ENCODE results near the gene DTX2. TPM values are rescaled to one million over a fixed set of nuclear protein-coding genes. Genes with fewer than 3 reads are reported as not detected.
"Not testable (repeated sequence)": the region's sequence is repeated elsewhere in the genome, so short reads cannot be mapped to it uniquely, and the experiment has no call there.

DTX2 gene
- polyA plus RNA-seq, 12 donors, result 6.2 to 23.4 (median 7.7) TPM; not detected in 1

DNA sequence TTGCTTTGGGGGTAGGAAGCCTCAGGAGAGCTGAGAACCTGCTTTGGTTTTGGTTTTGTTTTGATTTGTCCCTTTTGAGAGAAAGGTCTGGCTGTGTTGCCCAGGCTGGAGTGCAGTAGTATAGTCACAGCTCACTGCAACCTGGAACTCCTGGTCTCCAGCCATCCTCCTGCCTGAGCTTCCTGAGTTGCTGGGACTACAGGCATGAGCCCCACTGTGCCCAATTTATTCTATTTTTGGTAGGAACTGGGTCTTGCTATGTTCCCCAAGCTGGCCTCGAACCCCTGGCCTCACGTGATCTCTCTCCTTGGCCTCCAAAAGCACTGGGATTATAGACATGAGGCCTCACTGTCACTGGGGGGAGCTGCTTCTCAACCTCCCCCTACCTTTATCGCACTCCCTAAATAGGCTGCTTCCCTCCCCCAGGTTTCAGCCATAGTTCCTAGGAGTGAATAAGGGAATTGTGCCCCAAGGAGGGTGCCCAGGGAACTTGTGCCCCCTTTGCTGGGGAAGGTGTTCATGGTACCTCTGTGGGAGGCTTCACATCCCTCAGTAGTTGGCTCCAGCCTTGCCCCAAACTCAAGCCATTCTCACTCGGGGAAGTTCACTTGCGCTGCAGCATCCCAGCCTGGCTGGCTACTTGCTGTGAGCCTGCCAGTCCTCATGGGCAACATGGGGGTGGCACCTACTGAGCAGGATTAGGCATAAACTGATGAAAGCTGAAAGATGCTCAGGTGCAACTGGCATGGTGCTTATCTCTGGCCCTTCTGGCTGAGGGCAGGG is 18.7 kb upstream of the DTX2 start:
- DNase-seq, result not testable (repeated sequence)

DNA sequence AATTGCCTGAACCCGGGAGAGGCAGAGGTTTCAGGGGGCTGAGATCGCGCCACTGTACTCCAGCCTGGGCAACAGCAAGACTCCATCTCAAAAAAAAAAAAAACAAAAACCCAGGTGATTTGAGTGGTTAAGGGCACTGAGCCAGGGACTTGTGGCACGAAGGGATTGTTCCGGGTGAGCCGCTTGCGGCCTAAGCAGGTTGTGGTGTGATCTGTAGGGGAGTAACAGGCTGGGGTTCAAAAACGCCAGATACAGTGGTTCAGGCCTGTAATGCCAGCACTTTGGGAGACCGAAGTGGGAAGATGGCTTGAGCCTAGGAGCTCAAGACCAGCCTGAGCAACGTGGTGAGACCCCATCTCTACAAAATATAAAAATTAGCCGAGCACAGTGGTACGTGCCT is 17.7 kb upstream of the DTX2 start:
- DNase-seq, result not testable (repeated sequence)

DNA sequence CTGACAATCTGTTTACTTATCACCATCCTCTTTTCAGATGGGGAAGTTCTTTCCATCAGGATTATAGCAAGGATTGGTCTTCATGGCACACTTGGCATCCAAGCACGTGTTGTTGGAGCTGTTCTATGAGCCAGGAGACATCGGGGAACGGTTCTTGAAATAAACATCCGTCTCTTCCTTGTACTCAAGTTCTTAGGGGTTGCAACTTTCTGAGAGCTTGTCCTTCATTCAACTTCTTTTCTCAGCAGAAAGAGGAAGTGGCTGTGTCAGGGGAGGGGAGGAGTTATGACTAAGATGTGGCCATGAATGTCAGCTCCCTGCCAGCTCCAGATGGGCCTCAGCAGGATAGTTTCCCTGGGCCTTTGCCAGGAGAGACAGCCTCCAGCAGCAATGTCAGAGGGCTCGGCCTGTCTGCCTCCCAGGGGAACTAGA is 15.9 kb upstream of the DTX2 start:
- peak; percentile 25 for DNase-seq

DNA sequence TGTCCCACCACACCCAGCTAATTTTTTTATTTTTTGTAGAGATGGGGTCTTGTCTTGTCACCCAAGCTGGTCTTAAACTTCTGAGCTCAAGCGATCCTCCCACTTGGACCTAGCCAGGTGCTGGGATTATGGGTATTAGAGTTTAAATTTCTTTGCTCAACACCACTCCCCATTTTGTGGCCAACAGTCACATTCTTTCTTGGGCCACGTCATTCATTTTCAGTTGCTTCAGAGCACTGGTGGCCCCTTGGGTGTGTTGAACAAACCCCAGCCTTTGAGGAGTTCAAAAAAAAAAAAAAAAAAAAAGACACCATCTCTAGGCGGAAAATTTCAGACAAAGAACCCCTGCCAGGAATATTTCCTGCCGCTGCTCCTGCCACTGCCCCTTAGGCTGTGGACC is 4.5 kb upstream of the DTX2 start:
- not testable (repeated sequence) for DNase-seq

GRCh38 chr7:76458504-76458903 is 3.0 kb upstream of the DTX2 start:
- DNase-seq, result not testable (repeated sequence)

GRCh38 chr7:76460767-76461166 is 742 bp upstream of the DTX2 start:
- DNase-seq, result not testable (repeated sequence)

DNA sequence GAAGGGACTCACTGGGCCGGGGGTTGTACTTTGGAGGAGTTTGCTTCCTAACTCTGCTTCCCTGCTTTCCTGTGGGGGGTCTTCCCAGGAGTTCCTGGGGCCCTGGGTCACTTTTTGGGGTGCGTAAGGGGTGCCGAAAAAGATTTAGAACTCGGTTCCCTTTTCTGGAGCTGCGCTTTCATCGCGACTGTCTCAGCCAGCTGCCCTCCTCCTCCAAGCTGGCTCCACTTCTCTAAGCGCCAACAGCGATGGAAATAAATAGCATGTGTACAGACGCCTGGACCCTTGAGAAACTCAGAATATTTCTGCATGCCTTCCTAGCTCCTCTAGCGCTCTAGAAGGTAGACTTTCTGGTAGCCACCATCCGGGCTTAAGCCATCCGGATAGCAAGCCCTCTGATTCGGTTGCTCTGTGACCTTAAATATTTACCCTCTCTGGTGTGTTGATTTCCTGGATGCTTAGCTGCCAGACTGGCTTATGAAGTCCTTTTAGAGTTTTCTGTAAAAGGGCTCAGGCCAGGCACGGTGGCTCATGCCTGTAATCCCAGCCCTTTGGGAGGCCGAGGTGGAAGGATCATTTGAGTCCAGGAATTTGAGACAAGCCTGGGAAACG is 868 bp downstream of the DTX2 start:
- DNase-seq, result not testable (repeated sequence)

DNA sequence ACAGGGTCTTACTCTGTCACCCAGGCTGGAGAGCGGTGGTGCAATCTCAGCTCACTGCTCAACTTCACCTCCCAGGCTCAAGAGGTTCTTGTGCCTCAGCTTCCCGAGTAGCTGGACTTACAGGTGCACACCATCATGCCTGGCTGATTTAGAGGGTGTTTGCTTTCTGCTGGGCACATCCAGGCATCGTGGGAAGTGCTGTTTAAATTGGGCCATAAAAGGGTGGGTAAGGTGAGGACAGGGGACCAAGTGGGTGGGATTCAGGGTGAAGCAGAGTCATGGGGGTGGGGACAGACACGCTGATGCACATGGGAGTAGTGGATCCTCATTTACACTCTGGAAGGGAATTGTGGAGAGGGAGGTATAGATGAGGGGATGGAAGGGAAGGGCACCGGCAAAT is 3.5 kb downstream of the DTX2 start:
- DNase-seq, result not testable (repeated sequence)

DNA sequence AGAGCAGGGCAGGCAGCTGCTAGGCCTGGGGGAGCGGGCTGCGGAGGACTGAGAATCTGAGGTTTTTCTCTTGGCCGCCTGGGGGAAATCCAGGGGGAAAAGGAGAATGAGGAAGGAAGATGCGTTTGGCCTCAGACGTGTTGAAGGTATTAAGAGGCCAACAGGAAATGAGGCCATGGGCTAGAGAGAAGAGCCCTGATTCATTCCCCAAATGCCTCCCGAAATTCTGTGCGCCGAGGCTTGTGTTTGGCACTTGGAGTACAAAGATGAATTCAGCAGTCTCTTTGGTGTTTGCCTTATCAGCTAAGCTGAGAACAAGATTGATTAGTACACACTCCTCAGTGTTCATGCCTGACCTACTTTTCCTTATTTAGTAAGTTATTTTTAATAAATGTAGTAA is 4.4 kb downstream of the DTX2 start:
- not testable (repeated sequence) for DNase-seq

GRCh38 chr7:76467743-76468404 is 6.4 kb downstream of the DTX2 start:
- DNase-seq, result not testable (repeated sequence)

DNA sequence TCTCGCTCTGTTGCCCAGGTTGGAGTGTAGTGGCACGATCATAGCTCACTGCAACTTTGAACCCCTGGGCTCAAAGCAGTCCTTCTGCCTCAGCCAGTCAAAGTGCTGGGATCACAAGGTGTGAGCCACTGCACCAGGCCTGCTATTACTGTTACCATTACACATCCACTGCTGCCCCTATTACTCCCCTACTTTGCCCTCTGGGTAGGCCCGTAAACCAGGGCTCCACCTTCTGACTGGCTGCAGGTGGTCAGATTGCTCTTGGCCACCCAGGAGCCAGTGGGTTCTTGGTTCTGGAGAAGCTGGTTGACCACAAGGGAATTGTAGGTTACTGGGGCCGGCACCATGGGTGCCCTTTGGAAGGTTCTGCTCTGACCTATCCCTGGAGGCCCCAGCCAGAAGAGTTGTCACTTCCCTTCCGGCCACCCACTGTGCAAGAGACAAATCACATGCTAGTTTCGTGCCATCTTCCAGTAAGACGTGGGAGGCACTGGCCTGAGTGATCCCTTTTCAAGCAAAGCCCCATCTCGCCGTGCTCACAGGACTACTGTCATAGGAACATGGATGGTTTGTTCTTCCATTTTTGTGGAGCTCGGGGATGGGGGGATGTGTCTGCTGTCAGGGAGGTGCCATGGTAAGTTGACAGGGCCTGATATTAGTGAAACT is 10.2 kb downstream of the DTX2 start:
- DNase-seq, result not testable (repeated sequence)

- DNase-seq, result not testable (repeated sequence)
Observed at GRCh38 chr7:76473097-76473496, 11.6 kb downstream of the DTX2 start.

- not testable (repeated sequence) for DNase-seq
Observed at GRCh38 chr7:76476280-76476679, 14.8 kb downstream of the DTX2 start.

DNA sequence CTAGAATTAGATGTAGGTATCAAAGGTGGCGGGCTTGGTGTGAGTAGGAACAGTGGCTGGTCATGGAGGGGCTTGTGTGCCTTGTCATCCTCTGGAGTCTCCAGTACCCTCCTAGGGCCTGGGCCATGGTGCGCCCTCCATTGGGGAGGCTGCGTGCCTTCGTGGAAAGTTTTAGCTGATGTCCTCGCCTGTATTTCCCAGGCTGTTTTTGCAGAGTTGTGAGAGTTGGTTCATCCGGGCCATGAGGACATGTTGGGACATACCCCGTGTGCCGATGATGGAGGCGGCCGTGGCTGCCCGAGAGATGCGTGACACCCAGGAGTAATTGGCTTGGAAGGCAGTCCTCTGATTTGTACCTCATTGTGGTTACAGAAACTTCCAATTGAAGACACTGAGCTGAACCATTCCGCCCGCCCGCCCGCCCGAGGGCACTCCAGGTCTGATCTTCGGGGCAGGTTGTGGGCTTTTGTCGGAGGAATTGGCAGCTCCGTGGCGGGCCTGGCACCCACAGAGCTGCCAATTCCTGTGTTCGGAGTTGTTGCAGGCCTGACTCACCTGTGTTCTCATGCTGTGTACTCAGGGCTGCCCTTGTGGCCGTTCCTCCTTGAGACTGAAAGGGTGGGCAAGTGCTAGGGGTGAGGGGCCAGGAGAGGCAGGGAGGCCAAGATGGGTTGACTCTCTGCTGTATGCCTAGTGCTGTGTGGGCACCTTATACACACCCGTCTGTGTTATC is 15.4 kb downstream of the DTX2 start:
- not testable (repeated sequence) for DNase-seq

- DNase-seq, result not testable (repeated sequence)
Observed at GRCh38 chr7:76479628-76480027, 18.1 kb downstream of the DTX2 start.

GRCh38 chr7:76480403-76481253 is 19.1 kb downstream of the DTX2 start:
- not testable (repeated sequence) for DNase-seq

DNA sequence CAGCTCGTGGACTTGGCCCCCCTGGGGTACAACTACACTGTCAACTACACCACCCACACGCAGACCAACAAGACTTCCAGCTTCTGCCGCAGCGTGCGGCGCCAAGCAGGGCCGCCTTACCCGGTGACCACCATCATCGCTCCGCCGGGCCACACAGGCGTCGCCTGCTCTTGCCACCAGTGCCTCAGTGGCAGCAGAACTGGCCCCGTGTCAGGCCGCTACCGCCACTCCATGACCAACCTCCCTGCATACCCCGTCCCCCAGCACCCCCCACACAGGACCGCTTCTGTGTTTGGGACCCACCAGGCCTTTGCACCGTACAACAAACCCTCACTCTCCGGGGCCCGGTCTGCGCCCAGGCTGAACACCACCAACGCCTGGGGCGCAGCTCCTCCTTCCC is 21.2 kb downstream of the DTX2 start:
- DNase-seq, result not testable (repeated sequence)

DNA sequence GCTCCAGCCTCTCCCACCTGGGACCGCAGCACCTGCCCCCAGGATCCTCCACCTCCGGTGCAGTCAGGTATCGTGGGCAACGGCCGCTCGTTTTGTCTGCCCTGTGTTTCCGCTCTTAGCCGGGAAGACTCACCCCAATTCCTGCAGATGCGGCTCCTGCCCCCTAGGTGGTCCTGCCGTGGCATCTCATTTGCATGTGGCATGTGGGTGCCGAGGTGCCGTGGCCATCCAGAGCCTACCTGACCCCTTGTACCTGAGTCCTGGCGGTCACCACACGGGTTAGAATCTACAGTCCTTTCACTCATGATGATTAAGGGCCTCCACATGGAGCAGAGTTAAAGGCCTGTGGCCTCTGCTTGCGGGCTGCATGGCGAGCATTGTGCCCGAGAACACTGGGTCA is 21.6 kb downstream of the DTX2 start:
- DNase-seq, result not testable (repeated sequence)

DNA sequence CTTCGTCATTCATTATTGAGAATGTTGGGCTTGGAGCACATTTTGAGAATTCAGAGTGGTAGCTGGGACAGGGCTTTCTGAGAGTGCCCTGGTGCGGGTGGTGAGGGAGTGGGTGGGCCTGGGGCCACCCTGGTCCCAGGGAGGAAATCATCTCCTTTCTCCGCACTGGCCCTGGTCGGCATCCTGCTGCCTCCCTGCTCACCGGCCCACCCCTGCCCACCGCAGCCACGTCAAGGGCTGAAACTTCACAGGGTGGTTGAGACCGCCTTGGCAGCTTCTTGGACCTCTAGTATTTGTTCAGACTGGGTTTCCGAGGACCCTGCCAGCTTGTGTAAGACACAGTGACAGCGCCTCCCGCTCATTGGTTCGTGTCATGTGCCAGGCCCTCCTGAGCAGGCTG is 22.9 kb downstream of the DTX2 start:
- not testable (repeated sequence) for DNase-seq

All from muscle of arm (tissue), 12 donors.